HCT116 (cell line): ENCODE data around the gene ELF3. TPM values are rescaled to one million over a fixed set of nuclear protein-coding genes. Genes with fewer than 3 reads are reported as not detected.

Experiments
- ATAC-seq: fragments of 200-7000 bp; cut with Tn5 transposase; 2 replicates; pipeline ENCODE4 v1.9.1; 2020; ENCODE audit warnings: mild to moderate bottlenecking, moderate library complexity
- BruUV-seq: library from RNA; stranded (reverse); fragments of 400-500 nt; replicated peaks from 2 replicates; lab custom pipeline; 2021; lab: Mats Ljungman, UMichigan
- CTCF ChIA-PET: fragments of 300-600 bp; sonication (Branson Sonifier 250); formaldehyde crosslinking; loops from one replicate; lab custom pipeline; 2021; ENCODE audit warnings: antibody characterized with exemption; lab: Charles Lee
- POLR2A ChIA-PET: fragments of 300-600, 350-600 bp; sonication (Branson Sonifier 250); formaldehyde crosslinking; loops from one replicate; lab custom pipeline; 2021; ENCODE audit warnings: antibody characterized with exemption; lab: Charles Lee
- RAD21 ChIA-PET, 2 experiments: fragments of 300-600 bp; sonication (Branson Sonifier 250); formaldehyde crosslinking; loops; one replicate each; lab custom pipeline; 2023; ENCODE audit warnings: low total read pairs in 2 of 2; ENCODE audit not compliant: uncharacterized antibody in 2 of 2, unreplicated experiment in 2 of 2, low non-redundant PET in 1 of 2; lab: Charles Lee
- DNase-seq: peaks from one replicate; pipeline ENCODE4 v3.0.0-alpha.2; 2010; ENCODE audit warnings: low read depth, low spot score
- H2AFZ ChIP-seq: fragments of 200-600 bp; shearing (Covaris generic), sonication (generic); 2 replicates; pipeline ENCODE4 v1.6.1; 2017; ENCODE audit warnings: low read depth, mixed run types, mixed read lengths, antibody characterized with exemption, low read length; ENCODE audit not compliant: poor library complexity, severe bottlenecking
- H3K27ac ChIP-seq: 2 replicates; pipeline ENCODE4 v1.5.1; 2012; ENCODE audit warnings: low read depth, low read length
- H3K27me3 ChIP-seq: fragments of 200-600 bp; sonication (generic); 2 replicates; pipeline ENCODE4 v1.6.1; 2016; ENCODE audit warnings: mixed run types, low read length, mixed read lengths; ENCODE audit not compliant: insufficient read depth
- H3K36me3 ChIP-seq, 2 experiments: fragments of 200-500 bp in 1 of 2; fragments of 200-600 bp in 1 of 2; sonication (Bioruptor generic) in 1 of 2; sonication (generic) in 1 of 2; 2 replicates each; pipeline versions ENCODE4 v1.5.1 to v1.6.1; 2014 to 2016; ENCODE audit warnings: low read length in 2 of 2, inconsistent platforms in 1 of 2, mixed read lengths in 1 of 2, mixed run types in 1 of 2; ENCODE audit not compliant: insufficient read depth in 2 of 2, control insufficient read depth in 1 of 2
- H3K4me1 ChIP-seq, 2 experiments: fragments of 200-600 bp in 1 of 2; sonication (generic) in 1 of 2; 2 replicates each; pipeline versions ENCODE4 v1.5.1 to v1.6.1; 2012 to 2017; ENCODE audit warnings: low read length in 2 of 2, inconsistent platforms in 1 of 2, mild to moderate bottlenecking in 1 of 2, mixed read lengths in 1 of 2, mixed run types in 1 of 2, moderate library complexity in 1 of 2; ENCODE audit not compliant: insufficient read depth in 2 of 2, control insufficient read depth in 1 of 2
- H3K4me2 ChIP-seq: fragments of 200-600 bp; sonication (generic); 2 replicates; pipeline ENCODE4 v1.6.1; 2017; ENCODE audit warnings: mixed run types, low read length, mixed read lengths
- H3K4me3 ChIP-seq, 2 experiments: fragments of 200-600 bp in 1 of 2; sonication (generic) in 1 of 2; replicated peaks in 1 of 2; 2 replicates each; pipeline ENCODE4 v1.5.1; 2011 to 2016; ENCODE audit warnings: low read length in 2 of 2, control low read depth in 1 of 2, low read depth in 1 of 2, mild to moderate bottlenecking in 1 of 2, mixed read lengths in 1 of 2, mixed run types in 1 of 2
- H3K79me2 ChIP-seq: fragments of 200-600 bp; sonication (generic); 2 replicates; pipeline ENCODE4 v1.6.1; 2017; ENCODE audit warnings: mild to moderate bottlenecking, mixed run types, low read length, moderate library complexity, mixed read lengths; ENCODE audit not compliant: insufficient read depth
- H3K9ac ChIP-seq: fragments of 200-600 bp; sonication (generic); 2 replicates; pipeline ENCODE4 v1.6.1; 2016; ENCODE audit warnings: low read length, mixed read lengths
- H3K9me2 ChIP-seq: fragments of 200-600 bp; sonication (generic), shearing (Covaris generic); 2 replicates; pipeline ENCODE4 v1.6.1; 2017; ENCODE audit warnings: mixed run types, mild to moderate bottlenecking, moderate library complexity; ENCODE audit not compliant: insufficient read depth
- H3K9me3 ChIP-seq, 2 experiments: fragments of 200-500 bp in 1 of 2; fragments of 200-600 bp in 1 of 2; sonication (Bioruptor generic) in 1 of 2; sonication (generic) in 1 of 2; 2 replicates each; pipeline ENCODE4 v1.6.1; 2014 to 2017; ENCODE audit warnings: low read length in 2 of 2, mixed read lengths in 2 of 2, inconsistent platforms in 1 of 2, low read depth in 1 of 2, mild to moderate bottlenecking in 1 of 2, mixed run types in 1 of 2, moderate library complexity in 1 of 2; ENCODE audit not compliant: control insufficient read depth in 1 of 2, insufficient read depth in 1 of 2
- H4K20me1 ChIP-seq: fragments of 200-600 bp; sonication (generic), shearing (Covaris generic); 2 replicates; pipeline ENCODE4 v1.6.1; 2017; ENCODE audit warnings: mixed run types, mild to moderate bottlenecking, moderate library complexity; ENCODE audit not compliant: insufficient read depth
- CBX3 ChIP-seq: IDR thresholded peaks from 2 replicates; pipeline ENCODE4 v1.6.1; 2012; ENCODE audit warnings: low read depth
- EGR1 ChIP-seq: IDR thresholded peaks from 2 replicates; pipeline ENCODE4 v1.6.1; 2012; ENCODE audit warnings: low read depth
- EZH2 ChIP-seq: fragments of 200-600 bp; sonication (generic); IDR thresholded peaks from 2 replicates; pipeline ENCODE4 v1.6.1; 2017; ENCODE audit warnings: antibody characterized with exemption, mixed run types
- POLR2A ChIP-seq: IDR thresholded peaks from 2 replicates; pipeline ENCODE4 v1.7.0; 2011; ENCODE audit warnings: borderline replicate concordance; ENCODE audit not compliant: insufficient read depth, insufficient read length; ENCODE audit errors: extremely low read depth
- POLR2AphosphoS5 ChIP-seq: IDR thresholded peaks from 2 replicates; pipeline ENCODE4 v1.6.1; 2011; ENCODE audit warnings: mild to moderate bottlenecking, low read depth, low read length, moderate library complexity
- RAD21 ChIP-seq: IDR thresholded peaks from 2 replicates; pipeline ENCODE4 v1.6.1; 2012; ENCODE audit warnings: low read depth, mild to moderate bottlenecking
- SIN3A ChIP-seq: IDR thresholded peaks from 2 replicates; pipeline ENCODE4 v1.6.1; 2012; ENCODE audit warnings: low read depth
- SP1 ChIP-seq: IDR thresholded peaks from 2 replicates; pipeline ENCODE4 v1.6.1; 2012; ENCODE audit warnings: low read depth
- TCF7L2 ChIP-seq: IDR thresholded peaks from 2 replicates; pipeline ENCODE4 v1.7.0; 2011; ENCODE audit warnings: borderline replicate concordance, inconsistent platforms; ENCODE audit not compliant: insufficient read depth, insufficient read length; ENCODE audit errors: extremely low read depth
- YY1 ChIP-seq: IDR thresholded peaks from 2 replicates; pipeline ENCODE4 v1.6.1; 2011; ENCODE audit warnings: low read length, low read depth, moderate library complexity, mild to moderate bottlenecking; ENCODE audit not compliant: insufficient replicate concordance; ENCODE audit errors: extremely low read depth
- intact Hi-C: fragments of 100-400 bp; cut with micrococcal nuclease; formaldehyde crosslinking; loops from 2 replicates; pipeline ENCODE4 v1.10.0; 2022
- total RNA-seq: library from RNA; stranded (reverse); gene quantifications from one replicate; pipeline ENCODE4 v1.2.1, GENCODE V29; 2021; ENCODE audit not compliant: unreplicated experiment
- TF ChIP-seq, protein P1 (sequence below): IDR thresholded peaks from 2 replicates; pipeline ENCODE4 v1.6.1; 2011; ENCODE audit warnings: mild to moderate bottlenecking, low read length, moderate library complexity; ENCODE audit not compliant: insufficient replicate concordance; ENCODE audit errors: extremely low read depth
- TF ChIP-seq, protein P2 (sequence below), 3 experiments: fragments of 200-600 bp in 1 of 3; sonication (generic) in 1 of 3; IDR thresholded peaks in 2 of 3; conservative IDR thresholded peaks in 1 of 3; 2 replicates each; pipeline ENCODE4 v1.5.1; 2012 to 2017; ENCODE audit warnings: low read depth in 2 of 3, low read length in 2 of 3, antibody characterized with exemption in 1 of 3, borderline replicate concordance in 1 of 3, control low read depth in 1 of 3, mild to moderate bottlenecking in 1 of 3, mixed read lengths in 1 of 3, mixed run types in 1 of 3, moderate library complexity in 1 of 3; ENCODE audit not compliant: insufficient read depth in 1 of 3

Gene ELF3
- total RNA-seq, 1 experiment from 2014 or later: 200 TPM

GRCh38 chr1:202023001-202023433 is 12.6 kb downstream of the ELF3 start:
- Histone ChIP-seq H2AFZ (peak overlapping the region; percentile 42), H3K36me3 (no peaks in the 10 kb centered on the region), H3K27me3 (no peaks in the 10 kb centered on the region), H3K4me3 (peak overlapping the region; percentile 13 to 39), H4K20me1 (no peaks in the 10 kb centered on the region), H3K27ac (peak overlapping the region; percentile 93), H3K79me2 (no peaks in the 10 kb centered on the region), H3K4me2 (peak overlapping the region; percentile 83), H3K9me2 (no peaks in the 10 kb centered on the region), H3K9me3 (no peaks in the 10 kb centered on the region), H3K4me1 (peaks cover 68 to 84% of the 10 kb centered on the region in 2 experiments), H3K9ac (peak overlapping the region; percentile 38)
- intact Hi-C loops: loop anchor here (2.0 kb wide), 1 partner anchor 34 kb away; no protein-coding TSS in a partner anchor
- CTCF ChIA-PET: interaction anchor here (0.5 to 2.1 kb wide), 3 partner anchors 13 to 21 kb away, joined by 3 to 8 read pairs (median 6); partner anchors contain the start of gene ELF3
- no TSS peak for BruUV-seq
- ATAC-seq: peak; percentile 61
- RAD21 ChIA-PET: interaction anchor here in 1 of 2 experiments (1.6 kb wide), 2 partner anchors 13 to 15 kb away, joined by 3 to 5 read pairs; partner anchors contain the start of gene ELF3
- POLR2A ChIA-PET: interaction anchor here (0.9 to 9.1 kb wide), 8 partner anchors 11 to 72 kb away, joined by 3 to 174 read pairs (median 4); partner anchors contain the start of gene ELF3
- TF ChIP-seq, protein P1, sequence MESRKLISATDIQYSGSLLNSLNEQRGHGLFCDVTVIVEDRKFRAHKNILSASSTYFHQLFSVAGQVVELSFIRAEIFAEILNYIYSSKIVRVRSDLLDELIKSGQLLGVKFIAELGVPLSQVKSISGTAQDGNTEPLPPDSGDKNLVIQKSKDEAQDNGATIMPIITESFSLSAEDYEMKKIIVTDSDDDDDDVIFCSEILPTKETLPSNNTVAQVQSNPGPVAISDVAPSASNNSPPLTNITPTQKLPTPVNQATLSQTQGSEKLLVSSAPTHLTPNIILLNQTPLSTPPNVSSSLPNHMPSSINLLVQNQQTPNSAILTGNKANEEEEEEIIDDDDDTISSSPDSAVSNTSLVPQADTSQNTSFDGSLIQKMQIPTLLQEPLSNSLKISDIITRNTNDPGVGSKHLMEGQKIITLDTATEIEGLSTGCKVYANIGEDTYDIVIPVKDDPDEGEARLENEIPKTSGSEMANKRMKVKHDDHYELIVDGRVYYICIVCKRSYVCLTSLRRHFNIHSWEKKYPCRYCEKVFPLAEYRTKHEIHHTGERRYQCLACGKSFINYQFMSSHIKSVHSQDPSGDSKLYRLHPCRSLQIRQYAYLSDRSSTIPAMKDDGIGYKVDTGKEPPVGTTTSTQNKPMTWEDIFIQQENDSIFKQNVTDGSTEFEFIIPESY: peak; percentile 13
- peak; percentile 82 for TF ChIP-seq YY1
- TF ChIP-seq SIN3A: no peak
- peak; percentile 85 for TF ChIP-seq POLR2AphosphoS5
- peak; percentile 92 for DNase-seq

DNA sequence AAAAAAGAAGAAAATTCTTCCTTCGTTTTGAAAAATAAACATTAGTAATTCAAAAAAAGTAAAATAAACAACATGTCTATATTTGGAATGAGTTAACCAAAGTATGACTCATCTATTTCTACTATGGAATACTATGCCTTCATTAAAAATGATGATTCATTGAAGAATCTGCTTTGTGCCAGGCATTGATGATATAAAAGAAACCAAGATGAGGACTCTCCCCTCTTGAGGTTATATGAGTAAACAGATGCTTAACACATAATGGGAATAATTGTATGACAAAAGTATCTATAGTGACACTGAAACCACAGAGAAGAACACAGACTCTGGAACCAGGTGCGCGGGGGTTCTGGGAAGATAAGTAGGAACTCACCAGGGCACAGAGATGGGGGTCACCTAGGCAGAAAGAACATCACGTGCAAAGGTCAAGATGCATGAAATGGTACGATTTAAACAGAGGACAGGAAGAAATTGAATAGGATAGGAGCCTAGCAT is 18.8 kb downstream of the ELF3 start:
- no TSS peak for BruUV-seq
- peak; percentile 73 for DNase-seq
- H3K79me2 ChIP-seq: no peaks in the 10 kb centered on the region
- ATAC-seq: peak; percentile 77
- H3K9me3 ChIP-seq: no peaks in the 10 kb centered on the region
- peaks cover 48 to 73% of the 10 kb centered on the region in 2 experiments for H3K4me1 ChIP-seq
- H3K4me3 ChIP-seq: peak overlapping the region in 1 of 2 experiments; percentile 8; a peak in 1 of 4 replicates
- H4K20me1 ChIP-seq: no peaks in the 10 kb centered on the region
- no peaks in the 10 kb centered on the region for H3K36me3 ChIP-seq
- ChIA-PET POLR2A (interaction anchor here (0.7 to 2.2 kb wide), 9 partner anchors 12 to 34 kb away, joined by 3 to 13 read pairs (median 4); partner anchors contain the start of gene ELF3), CTCF (no interaction called here), RAD21 (no interaction called here)
- peak overlapping the region; percentile 77 for H2AFZ ChIP-seq
- H3K27ac ChIP-seq: peak overlapping the region; percentile 72
- H3K4me2 ChIP-seq: peak overlapping the region; percentile 70
- no peaks in the 10 kb centered on the region for H3K27me3 ChIP-seq
- H3K9me2 ChIP-seq: no peaks in the 10 kb centered on the region
- intact Hi-C loops: no loop called here
- H3K9ac ChIP-seq: peak overlapping the region; percentile 38
- TF ChIP-seq RAD21: peak; percentile 32; the same call in 1 of the 2 replicates
- TF ChIP-seq SP1: peak; percentile 86
- TF ChIP-seq YY1: no peak
- no peak for TF ChIP-seq EZH2
- no peak for TF ChIP-seq POLR2A
- TF ChIP-seq, protein P2, sequence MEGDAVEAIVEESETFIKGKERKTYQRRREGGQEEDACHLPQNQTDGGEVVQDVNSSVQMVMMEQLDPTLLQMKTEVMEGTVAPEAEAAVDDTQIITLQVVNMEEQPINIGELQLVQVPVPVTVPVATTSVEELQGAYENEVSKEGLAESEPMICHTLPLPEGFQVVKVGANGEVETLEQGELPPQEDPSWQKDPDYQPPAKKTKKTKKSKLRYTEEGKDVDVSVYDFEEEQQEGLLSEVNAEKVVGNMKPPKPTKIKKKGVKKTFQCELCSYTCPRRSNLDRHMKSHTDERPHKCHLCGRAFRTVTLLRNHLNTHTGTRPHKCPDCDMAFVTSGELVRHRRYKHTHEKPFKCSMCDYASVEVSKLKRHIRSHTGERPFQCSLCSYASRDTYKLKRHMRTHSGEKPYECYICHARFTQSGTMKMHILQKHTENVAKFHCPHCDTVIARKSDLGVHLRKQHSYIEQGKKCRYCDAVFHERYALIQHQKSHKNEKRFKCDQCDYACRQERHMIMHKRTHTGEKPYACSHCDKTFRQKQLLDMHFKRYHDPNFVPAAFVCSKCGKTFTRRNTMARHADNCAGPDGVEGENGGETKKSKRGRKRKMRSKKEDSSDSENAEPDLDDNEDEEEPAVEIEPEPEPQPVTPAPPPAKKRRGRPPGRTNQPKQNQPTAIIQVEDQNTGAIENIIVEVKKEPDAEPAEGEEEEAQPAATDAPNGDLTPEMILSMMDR (IDR thresholded peaks at IDR 0.05 in 2 of 3, conservative IDR thresholded peaks at IDR 0.05 in 1 of 3; ENCODE audit: borderline replicate concordance in 1 of 3, insufficient read depth in 1 of 3, low read depth in 2 of 3, low read length in 2 of 3): no peak
- TF ChIP-seq CBX3: peak; percentile 44
- TF ChIP-seq EGR1: peak; percentile 27; the same call in 1 of the 2 replicates
- no peak for TF ChIP-seq TCF7L2
